Thyroid gland (tissue), 4 donors: ENCODE measurements around the gene ANKRD45.

Source experiments
- CTCF ChIP-seq, 6 experiments: fragments of 200-600 bp in 3 of 6; fragments of 450-650 bp in 3 of 6; sonication (generic) in 3 of 6; IDR thresholded peaks; one replicate each; pipeline ENCODE4 v1.5.1; 2016 to 2019; ENCODE audit warnings: antibody characterized with exemption in 6 of 6, mild to moderate bottlenecking in 2 of 6, inconsistent platforms in 1 of 6, moderate library complexity in 1 of 6
- POLR2A ChIP-seq, 2 donors: fragments of 450-650 bp; IDR thresholded peaks; one replicate each; pipeline ENCODE4 v1.6.1; 2017; ENCODE audit warnings: antibody characterized with exemption in 2 of 2, mild to moderate bottlenecking in 2 of 2, moderate library complexity in 1 of 2

- no peak for TF ChIP-seq CTCF (IDR thresholded peaks at IDR 0.05)
- no peak for TF ChIP-seq POLR2A (IDR thresholded peaks at IDR 0.05)
Measured at GRCh38 chr1:173616859-173617258, 52.8 kb downstream of the ANKRD45 start.
